K562 (cell line): ENCODE data around the gene GRB2. TPM values are rescaled to one million over a fixed set of nuclear protein-coding genes. Genes with fewer than 3 reads are reported as not detected.

ENCODE experiments used
- BRD4 ChIP-seq: fragments of 200-600 bp; sonication (generic); IDR thresholded peaks from 2 replicates; pipeline ENCODE4 v1.6.1; 2017; ENCODE audit warnings: inconsistent platforms
- CCAR2 ChIP-seq: fragments of 200-400 bp; formaldehyde crosslinking; IDR thresholded peaks from 2 replicates; pipeline ENCODE4 v1.6.1; 2017; ENCODE audit warnings: mild to moderate bottlenecking, low read depth, low read length
- E2F3 ChIP-seq: fragments of 250-450 bp; sonication (Bioruptor Pico); IDR thresholded peaks from 2 replicates; pipeline ENCODE4 v1.4.0; 2020; ENCODE audit warnings: mild to moderate bottlenecking
- EP300 ChIP-seq: IDR thresholded peaks from 2 replicates; pipeline ENCODE4 v1.6.1; 2012; ENCODE audit warnings: low read length, improper control_type of control experiment
- GABPA ChIP-seq: fragments of 200-800 bp; sonication (Bioruptor generic); conservative IDR thresholded peaks from 2 replicates; pipeline ENCODE4 v1.6.1; 2016; ENCODE audit warnings: low read depth, missing genetic modification characterization, missing compliant biosample characterization
- HDAC1 ChIP-seq, 2 experiments: fragments of 450-650 bp; IDR thresholded peaks; 2 replicates each; pipeline ENCODE4 v1.6.1; 2016 to 2017; ENCODE audit warnings: inconsistent platforms in 1 of 2, mild to moderate bottlenecking in 1 of 2, moderate library complexity in 1 of 2
- JUND ChIP-seq, 2 experiments: IDR thresholded peaks; 2 replicates in 1 of 2; 3 replicates in 1 of 2; pipeline ENCODE4 v1.6.1; 2011; ENCODE audit warnings: borderline replicate concordance in 2 of 2, low read depth in 2 of 2, low read length in 2 of 2, improper control_type of control experiment in 1 of 2, missing biosample characterization in 1 of 2, missing genetic modification characterization in 1 of 2, missing genetic modification reagents in 1 of 2
- NFATC3 ChIP-seq: fragments of 450-650 bp; IDR thresholded peaks from 2 replicates; pipeline ENCODE4 v1.6.1; 2017; ENCODE audit warnings: mild to moderate bottlenecking
- NUFIP1 ChIP-seq: fragments of 450-650 bp; IDR thresholded peaks from 2 replicates; pipeline ENCODE4 v1.6.1; 2018; ENCODE audit not compliant: partially characterized antibody
- RFX5 ChIP-seq: IDR thresholded peaks from 2 replicates; pipeline ENCODE4 v1.6.1; 2011; ENCODE audit warnings: low read depth, mild to moderate bottlenecking, improper control_type of control experiment, low read length
- SETDB1 ChIP-seq: IDR thresholded peaks from one replicate; pipeline ENCODE4 v1.6.1; 2012; ENCODE audit warnings: low read length, control low read depth, inconsistent platforms
- SMAD2 ChIP-seq: fragments of 150-350 bp; IDR thresholded peaks from 2 replicates; pipeline ENCODE4 v1.6.1; 2014; ENCODE audit warnings: low read depth, mild to moderate bottlenecking, low read length
- SUPT5H ChIP-seq: fragments of 450-650 bp; IDR thresholded peaks from 2 replicates; pipeline ENCODE4 v1.6.1; 2016
- TCFL5 ChIP-seq: fragments of 250-450 bp; sonication (Bioruptor Pico); conservative IDR thresholded peaks from 2 replicates; pipeline ENCODE4 v1.6.1; 2021; ENCODE audit warnings: mild to moderate bottlenecking, moderate library complexity, matching md5 sums
- ZNF197 ChIP-seq: fragments of 200-800 bp; sonication (Bioruptor generic); IDR thresholded peaks from 2 replicates; pipeline ENCODE4 v1.6.1; 2016; ENCODE audit warnings: low read depth, missing genetic modification characterization, missing compliant biosample characterization
- ZNF23 ChIP-seq: fragments of 250-450 bp; sonication (Bioruptor Pico); IDR thresholded peaks from 2 replicates; pipeline ENCODE4 v1.4.0; 2020; ENCODE audit warnings: mild to moderate bottlenecking
- ZNF274 ChIP-seq: IDR thresholded peaks from 2 replicates; pipeline ENCODE4 v1.6.1; 2011; ENCODE audit warnings: low read depth, mild to moderate bottlenecking, low read length, moderate library complexity, borderline replicate concordance
- ZNF699 ChIP-seq: fragments of 250-450 bp; sonication (Bioruptor Pico); IDR thresholded peaks from 2 replicates; pipeline ENCODE4 v1.8.0; 2021; ENCODE audit warnings: mild to moderate bottlenecking, moderate library complexity; ENCODE audit not compliant: insufficient replicate concordance
- ZSCAN29 ChIP-seq: fragments of 450-650 bp; IDR thresholded peaks from 2 replicates; pipeline ENCODE4 v1.6.1; 2017
- polyA plus RNA-seq, 8 experiments: library from polyadenylated mRNA; depleted of rRNA in 4 of 8; stranded (reverse) in 5 of 8; unstranded in 3 of 8; fragments of >200 nt; fragmentation: Nextera tagmentation in 2 of 8; fragmentation: Illumina TruSeq in 1 of 8; extraction: Ambion mirVana in 2 of 8; extraction: Trizol in 1 of 8; gene quantifications; 2 replicates each; pipeline versions ENCODE4 v1.2.1 to v1.2.3, GENCODE V29; 2011 to 2014; ENCODE audit warnings: inconsistent platforms in 1 of 8, missing spikeins in 1 of 8
- total RNA-seq, 7 experiments: library from RNA; depleted of rRNA in 6 of 7; stranded (reverse); fragments of >200 nt in 6 of 7; fragmentation: Illumina TruSeq in 2 of 7; extraction: Trizol in 2 of 7; gene quantifications; 2 replicates each; pipeline versions ENCODE4 v1.2.1 to v1.2.3, GENCODE V29; 2011 to 2021; ENCODE audit warnings: low replicate concordance in 1 of 7
- TF ChIP-seq, protein P1 (sequence below): IDR thresholded peaks from 3 replicates; pipeline ENCODE4 v1.6.1; 2011; ENCODE audit warnings: borderline replicate concordance, mild to moderate bottlenecking; ENCODE audit not compliant: insufficient read length, insufficient read depth
- TF ChIP-seq, protein P2 (sequence below): fragments of 250-450 bp; sonication (Bioruptor Pico); IDR thresholded peaks from 2 replicates; pipeline ENCODE4 v1.8.0; 2021; ENCODE audit warnings: moderate library complexity, mild to moderate bottlenecking, inconsistent platforms
- TF ChIP-seq, protein P3 (sequence below): fragments of 200-800 bp; sonication (Bioruptor generic); IDR thresholded peaks from 2 replicates; pipeline ENCODE4 v1.6.1; 2017; ENCODE audit warnings: missing genetic modification characterization, missing compliant biosample characterization
- TF ChIP-seq, protein P4 (sequence below), 2 experiments: fragments of 450-650 bp in 1 of 2; IDR thresholded peaks; 2 replicates each; pipeline ENCODE4 v1.6.1; 2011 to 2017; ENCODE audit warnings: low read depth in 2 of 2, antibody characterized with exemption in 1 of 2, borderline replicate concordance in 1 of 2, low read length in 1 of 2, mild to moderate bottlenecking in 1 of 2, mixed read lengths in 1 of 2; ENCODE audit not compliant: control insufficient read depth in 1 of 2

GRB2 gene
- total and polyA plus RNA-seq, 9 of the 15 experiments (the other 6 are each of a cell fraction or from before 2014, with no cell fraction given) = 57.2 to 136 (median 84.8) TPM

DNA sequence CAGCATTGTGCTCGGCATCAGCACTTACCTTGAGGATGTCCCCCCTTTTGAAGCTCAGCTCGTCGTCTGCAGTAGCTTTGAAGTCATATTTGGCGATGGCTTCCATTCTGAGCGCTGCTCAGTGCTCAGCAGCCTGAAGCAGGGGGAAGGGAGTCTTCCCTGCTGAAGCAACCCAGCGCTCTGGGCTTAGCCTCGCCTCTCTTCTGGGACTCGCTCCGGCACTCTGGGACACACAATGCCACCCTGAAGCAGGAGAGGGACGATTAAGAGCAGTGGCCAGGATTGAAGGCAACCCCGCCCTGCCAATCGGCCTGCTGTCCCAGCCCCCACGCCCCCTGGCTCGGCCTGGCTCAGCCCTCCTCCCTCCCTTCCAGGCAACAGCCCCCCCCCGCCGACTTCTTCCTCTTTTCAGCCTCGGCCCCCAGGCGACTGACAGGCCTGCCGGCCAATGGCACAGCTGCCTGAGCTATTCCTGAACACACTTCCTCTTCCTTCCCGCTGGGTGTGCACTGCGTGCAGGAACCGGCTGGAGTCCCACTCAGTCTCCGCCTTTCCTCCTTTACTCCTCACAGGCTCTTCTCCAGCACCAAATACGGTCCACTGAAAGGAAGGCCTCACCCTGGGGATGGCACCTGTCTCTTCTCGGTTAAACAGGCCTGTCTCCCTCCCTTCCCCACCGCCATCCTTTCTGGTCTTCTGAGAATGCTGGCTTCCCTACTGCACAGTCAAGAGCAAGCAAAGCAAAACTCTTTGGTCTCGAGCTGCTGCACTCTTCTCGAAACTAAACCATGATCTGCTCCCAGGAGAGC lies 11.8 kb downstream of the GRB2 start (continued):
- TF ChIP-seq, protein P1, sequence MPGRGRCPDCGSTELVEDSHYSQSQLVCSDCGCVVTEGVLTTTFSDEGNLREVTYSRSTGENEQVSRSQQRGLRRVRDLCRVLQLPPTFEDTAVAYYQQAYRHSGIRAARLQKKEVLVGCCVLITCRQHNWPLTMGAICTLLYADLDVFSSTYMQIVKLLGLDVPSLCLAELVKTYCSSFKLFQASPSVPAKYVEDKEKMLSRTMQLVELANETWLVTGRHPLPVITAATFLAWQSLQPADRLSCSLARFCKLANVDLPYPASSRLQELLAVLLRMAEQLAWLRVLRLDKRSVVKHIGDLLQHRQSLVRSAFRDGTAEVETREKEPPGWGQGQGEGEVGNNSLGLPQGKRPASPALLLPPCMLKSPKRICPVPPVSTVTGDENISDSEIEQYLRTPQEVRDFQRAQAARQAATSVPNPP = no peak
- TF ChIP-seq, protein P2, sequence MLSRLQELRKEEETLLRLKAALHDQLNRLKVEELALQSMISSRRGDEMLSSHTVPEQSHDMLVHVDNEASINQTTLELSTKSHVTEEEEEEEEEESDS (CRISPR knock-in tag) = no peak
- TF ChIP-seq TCFL5 (CRISPR knock-in tag) (no peak), RFX5 (no peak), E2F3 (no peak), CCAR2 (no peak), ZNF197 (no peak), NUFIP1 (no peak), HDAC1 (IDR thresholded peaks at IDR 0.05) (peak in 1 of 2 experiments; percentile 83; a peak in 3 of 4 replicates), JUND (IDR thresholded peaks at IDR 0.05; ENCODE audit: borderline replicate concordance, low read depth, low read length) (0 out of 2 replicates have a peak, but pooled peaks have one; percentile 36), JUND (tag; IDR thresholded peaks at IDR 0.05; ENCODE audit: borderline replicate concordance, low read depth, low read length) (no peak), ZSCAN29 (no peak), ZNF699 (CRISPR knock-in tag) (no peak), ZNF23 (CRISPR knock-in tag) (no peak), SMAD2 (no peak), SETDB1 (no peak), GABPA (tag) (peak; percentile 96), NFATC3 (no peak), ZNF274 (no peak), SUPT5H (0 out of 2 replicates have a peak, but pooled peaks have one; percentile 35), BRD4 (no peak), EP300 (no peak)
- TF ChIP-seq, protein P3, sequence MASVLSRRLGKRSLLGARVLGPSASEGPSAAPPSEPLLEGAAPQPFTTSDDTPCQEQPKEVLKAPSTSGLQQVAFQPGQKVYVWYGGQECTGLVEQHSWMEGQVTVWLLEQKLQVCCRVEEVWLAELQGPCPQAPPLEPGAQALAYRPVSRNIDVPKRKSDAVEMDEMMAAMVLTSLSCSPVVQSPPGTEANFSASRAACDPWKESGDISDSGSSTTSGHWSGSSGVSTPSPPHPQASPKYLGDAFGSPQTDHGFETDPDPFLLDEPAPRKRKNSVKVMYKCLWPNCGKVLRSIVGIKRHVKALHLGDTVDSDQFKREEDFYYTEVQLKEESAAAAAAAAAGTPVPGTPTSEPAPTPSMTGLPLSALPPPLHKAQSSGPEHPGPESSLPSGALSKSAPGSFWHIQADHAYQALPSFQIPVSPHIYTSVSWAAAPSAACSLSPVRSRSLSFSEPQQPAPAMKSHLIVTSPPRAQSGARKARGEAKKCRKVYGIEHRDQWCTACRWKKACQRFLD (CRISPR knock-in tag) = 0 out of 2 replicates have a peak, but pooled peaks have one; percentile 19
- TF ChIP-seq, protein P4, sequence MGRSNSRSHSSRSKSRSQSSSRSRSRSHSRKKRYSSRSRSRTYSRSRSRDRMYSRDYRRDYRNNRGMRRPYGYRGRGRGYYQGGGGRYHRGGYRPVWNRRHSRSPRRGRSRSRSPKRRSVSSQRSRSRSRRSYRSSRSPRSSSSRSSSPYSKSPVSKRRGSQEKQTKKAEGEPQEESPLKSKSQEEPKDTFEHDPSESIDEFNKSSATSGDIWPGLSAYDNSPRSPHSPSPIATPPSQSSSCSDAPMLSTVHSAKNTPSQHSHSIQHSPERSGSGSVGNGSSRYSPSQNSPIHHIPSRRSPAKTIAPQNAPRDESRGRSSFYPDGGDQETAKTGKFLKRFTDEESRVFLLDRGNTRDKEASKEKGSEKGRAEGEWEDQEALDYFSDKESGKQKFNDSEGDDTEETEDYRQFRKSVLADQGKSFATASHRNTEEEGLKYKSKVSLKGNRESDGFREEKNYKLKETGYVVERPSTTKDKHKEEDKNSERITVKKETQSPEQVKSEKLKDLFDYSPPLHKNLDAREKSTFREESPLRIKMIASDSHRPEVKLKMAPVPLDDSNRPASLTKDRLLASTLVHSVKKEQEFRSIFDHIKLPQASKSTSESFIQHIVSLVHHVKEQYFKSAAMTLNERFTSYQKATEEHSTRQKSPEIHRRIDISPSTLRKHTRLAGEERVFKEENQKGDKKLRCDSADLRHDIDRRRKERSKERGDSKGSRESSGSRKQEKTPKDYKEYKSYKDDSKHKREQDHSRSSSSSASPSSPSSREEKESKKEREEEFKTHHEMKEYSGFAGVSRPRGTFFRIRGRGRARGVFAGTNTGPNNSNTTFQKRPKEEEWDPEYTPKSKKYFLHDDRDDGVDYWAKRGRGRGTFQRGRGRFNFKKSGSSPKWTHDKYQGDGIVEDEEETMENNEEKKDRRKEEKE (IDR thresholded peaks at IDR 0.05; ENCODE audit: borderline replicate concordance in 1 of 2, control insufficient read depth in 1 of 2, low read depth in 2 of 2, low read length in 1 of 2) = peak in 1 of 2 experiments; percentile 80; a peak in 1 of 4 replicates
